ENCODE results near the gene ZNF335.
A peak's percentile ranks its signal among the peaks of the same experiment; 100 is the strongest.
"Not testable (repeated sequence)": the region's sequence is repeated elsewhere in the genome, so short reads cannot be mapped to it uniquely, and the experiment has no call there.

The ZNF335 gene

GRCh38 chr20:45934586-45935415, 37.2 kb downstream of the ZNF335 start, which contains the start of gene PCIF1:
PCIF1 (plus strand) TSS chr20:45934683; CDS start chr20:45939000, 4,317 bp downstream.
- TF ChIP-seq, protein P1, sequence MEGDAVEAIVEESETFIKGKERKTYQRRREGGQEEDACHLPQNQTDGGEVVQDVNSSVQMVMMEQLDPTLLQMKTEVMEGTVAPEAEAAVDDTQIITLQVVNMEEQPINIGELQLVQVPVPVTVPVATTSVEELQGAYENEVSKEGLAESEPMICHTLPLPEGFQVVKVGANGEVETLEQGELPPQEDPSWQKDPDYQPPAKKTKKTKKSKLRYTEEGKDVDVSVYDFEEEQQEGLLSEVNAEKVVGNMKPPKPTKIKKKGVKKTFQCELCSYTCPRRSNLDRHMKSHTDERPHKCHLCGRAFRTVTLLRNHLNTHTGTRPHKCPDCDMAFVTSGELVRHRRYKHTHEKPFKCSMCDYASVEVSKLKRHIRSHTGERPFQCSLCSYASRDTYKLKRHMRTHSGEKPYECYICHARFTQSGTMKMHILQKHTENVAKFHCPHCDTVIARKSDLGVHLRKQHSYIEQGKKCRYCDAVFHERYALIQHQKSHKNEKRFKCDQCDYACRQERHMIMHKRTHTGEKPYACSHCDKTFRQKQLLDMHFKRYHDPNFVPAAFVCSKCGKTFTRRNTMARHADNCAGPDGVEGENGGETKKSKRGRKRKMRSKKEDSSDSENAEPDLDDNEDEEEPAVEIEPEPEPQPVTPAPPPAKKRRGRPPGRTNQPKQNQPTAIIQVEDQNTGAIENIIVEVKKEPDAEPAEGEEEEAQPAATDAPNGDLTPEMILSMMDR (IDR thresholded peaks at IDR 0.05; ENCODE audit: low read length, missing control alignments) = no peak
- H3K4me3 ChIP-seq (replicated peaks; ENCODE audit: low read depth, low read length) = peak within 1 kb of the TSS; percentile 97

GRCh38 chr20:45934046-45934585, 37.9 kb downstream of the ZNF335 start:
- peak overlapping the region; percentile 97 for H3K4me3 ChIP-seq (replicated peaks; ENCODE audit: low read depth, low read length)
- peak; percentile 57 for DNase-seq (ENCODE audit: low read depth)
- TF ChIP-seq, protein P1 (IDR thresholded peaks at IDR 0.05; ENCODE audit: low read length, missing control alignments) = no peak

More at GRCh38 chr20:45934586-45935415, 37.2 kb downstream of the ZNF335 start, which contains the start of gene PCIF1:
- peak; percentile 99 for DNase-seq (ENCODE audit: low read depth)

GRCh38 chr20:45933266-45934045, 38.5 kb downstream of the ZNF335 start:
- peak; percentile 74 for DNase-seq (ENCODE audit: low read depth)
- TF ChIP-seq, protein P1 (IDR thresholded peaks at IDR 0.05; ENCODE audit: low read length, missing control alignments) = peak; percentile 26

DNA sequence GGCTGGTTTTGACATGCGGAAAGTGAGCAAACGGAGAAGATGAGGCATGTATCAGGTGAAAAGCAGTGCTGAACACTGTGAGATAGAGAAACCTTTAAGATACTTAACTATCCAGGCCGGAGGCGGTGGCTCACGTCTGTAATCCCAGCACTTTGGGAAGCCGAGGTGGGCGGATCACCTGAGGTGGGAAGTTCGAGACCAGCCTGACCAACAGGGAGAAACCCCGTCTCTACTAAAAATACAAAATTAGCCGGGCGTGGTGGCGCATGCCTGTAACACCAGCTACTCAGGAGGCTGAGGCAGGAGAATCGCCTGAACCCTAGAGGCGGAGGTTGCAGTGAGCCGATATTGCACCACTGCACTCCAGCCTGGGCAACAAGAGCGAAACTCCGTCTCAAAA, 40.3 kb downstream of the ZNF335 start:
- not testable (repeated sequence) for DNase-seq (ENCODE audit: low read depth); H3K4me3 ChIP-seq (replicated peaks; ENCODE audit: low read depth, low read length)

More at GRCh38 chr20:45933266-45934045, 38.5 kb downstream of the ZNF335 start:
- H3K4me3 ChIP-seq (replicated peaks; ENCODE audit: low read depth, low read length) = peak overlapping the region; percentile 97

- TF ChIP-seq, protein P1 (IDR thresholded peaks at IDR 0.05; ENCODE audit: low read length, missing control alignments) = no peak
- H3K4me3 ChIP-seq (replicated peaks; ENCODE audit: low read depth, low read length) = no peak overlapping the region
- no peak for DNase-seq (ENCODE audit: low read depth)
Observed at GRCh38 chr20:45927071-45927878, 44.7 kb downstream of the ZNF335 start.

DNA sequence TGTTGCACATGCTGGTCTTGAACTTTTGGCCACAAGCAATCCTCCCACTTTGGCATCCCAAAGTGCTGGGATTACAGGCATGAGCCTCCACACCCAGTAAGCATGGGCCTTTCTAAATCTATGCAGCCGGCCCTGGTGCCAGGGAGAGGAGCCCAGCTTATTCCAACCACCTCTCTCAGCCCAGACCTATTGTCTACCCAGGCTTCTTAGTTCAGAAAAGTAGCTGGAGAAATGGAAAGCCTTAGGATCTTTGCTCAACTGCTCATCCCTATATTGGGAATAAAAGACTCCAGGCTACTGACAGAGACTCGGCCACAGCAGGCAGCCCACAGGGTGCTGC, 45.3 kb downstream of the ZNF335 start:
- TF ChIP-seq, protein P1 (IDR thresholded peaks at IDR 0.05; ENCODE audit: low read length, missing control alignments) = no peak
- H3K4me3 ChIP-seq (replicated peaks; ENCODE audit: low read depth, low read length) = no peak overlapping the region
- no peak for DNase-seq (ENCODE audit: low read depth)

All from fibroblast of pulmonary artery (primary cell).